Measurements from ENCODE around the gene IGFBP7. TPM values are rescaled to one million over a fixed set of nuclear protein-coding genes. Genes with fewer than 3 reads are reported as not detected.
A peak's percentile ranks its signal among the peaks of the same experiment; 100 is the strongest.

Gene IGFBP7
- total RNA-seq, 1 experiment from 2014 or later = 1,151 TPM

DNA sequence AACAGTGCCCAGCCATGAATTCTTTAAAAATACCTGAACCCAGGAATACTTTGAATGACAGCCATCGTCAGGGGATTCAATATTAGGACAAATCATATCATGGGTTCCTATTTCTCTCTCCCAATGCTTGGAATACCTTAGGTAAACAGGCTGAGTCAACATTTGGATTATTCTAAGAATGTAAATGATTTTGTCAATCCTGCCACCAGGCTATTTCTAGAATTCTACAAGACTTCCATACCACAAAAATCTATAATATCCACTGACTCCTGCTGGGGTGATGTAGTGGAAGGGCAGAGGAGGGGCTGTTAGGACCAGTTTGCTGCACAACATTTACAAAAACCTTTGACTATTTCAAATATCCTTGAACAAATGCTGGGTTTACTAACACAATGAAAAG is 65.2 kb downstream of the IGFBP7 start:
- peak in 1 of 2 experiments; percentile 76 for DNase-seq (ENCODE audit: low read depth in 1 of 2, low spot score in 2 of 2)
- Histone ChIP-seq H3K4me1 (replicated peaks) (peaks cover 67% of the 10 kb centered on the region), H3K27me3 (replicated peaks) (no peaks in the 10 kb centered on the region), H3K9me3 (replicated peaks) (no peaks in the 10 kb centered on the region), H3K4me3 (no peak overlapping the region), H3K36me3 (peaks cover 37% of the 10 kb centered on the region), H3K27ac (peak overlapping the region; percentile 55)

DNA sequence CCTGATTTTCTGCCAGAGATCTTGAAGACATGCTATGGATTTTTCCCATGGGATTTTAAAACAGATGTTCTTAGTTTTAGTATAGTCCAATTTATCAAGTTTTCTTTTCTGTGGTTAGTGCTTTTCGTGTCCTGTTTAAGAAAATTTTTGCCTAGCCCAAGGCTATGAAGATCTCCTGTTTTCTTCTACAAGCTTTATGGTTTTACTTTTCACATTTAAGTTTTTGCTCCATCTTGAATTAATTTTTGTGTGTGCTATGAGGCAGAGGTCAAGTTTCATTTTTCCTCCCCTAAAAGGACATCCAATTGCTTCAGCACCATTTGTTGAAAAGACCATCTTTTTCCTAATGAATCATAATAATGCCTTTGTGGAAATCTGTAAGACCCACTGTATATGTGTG is 65.9 kb downstream of the IGFBP7 start:
- Histone ChIP-seq H3K4me1 (replicated peaks) (peaks cover 62% of the 10 kb centered on the region), H3K27me3 (replicated peaks) (no peaks in the 10 kb centered on the region), H3K36me3 (peaks cover 35% of the 10 kb centered on the region), H3K4me3 (no peak overlapping the region), H3K27ac (peak overlapping the region; percentile 55), H3K9me3 (replicated peaks) (no peaks in the 10 kb centered on the region)
- no peak for DNase-seq (ENCODE audit: low read depth in 1 of 2, low spot score in 2 of 2)

- DNase-seq (ENCODE audit: low read depth in 1 of 2, low spot score in 2 of 2) = peak in 1 of 2 experiments; percentile 74
- H3K4me1 ChIP-seq (replicated peaks) = peaks cover 58% of the 10 kb centered on the region
Measured at GRCh38 chr4:57043347-57044251, 66.6 kb downstream of the IGFBP7 start.

DNA sequence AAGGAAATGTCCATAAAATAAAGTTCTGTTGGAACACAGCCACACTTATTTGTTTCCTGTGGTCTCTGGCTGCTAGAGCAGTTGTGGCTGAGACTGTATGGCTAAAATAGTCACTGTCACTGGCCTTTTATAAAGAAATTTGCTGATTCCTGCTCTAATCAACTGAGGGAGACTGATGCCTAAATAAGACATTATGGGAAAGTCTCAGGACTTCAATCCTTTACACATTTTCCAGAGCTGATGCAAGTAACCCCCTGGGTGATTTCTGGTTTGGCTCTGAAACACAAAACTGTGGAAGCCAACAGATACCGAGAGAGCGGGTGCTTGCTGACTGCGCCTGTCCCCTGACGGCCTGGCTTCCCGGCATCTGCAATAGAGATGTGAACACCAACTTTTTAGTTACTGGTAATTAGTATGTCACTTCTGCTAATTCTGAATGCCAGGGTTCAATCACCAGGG is 67.4 kb downstream of the IGFBP7 start:
- H3K4me3 ChIP-seq = no peak overlapping the region
- no peaks in the 10 kb centered on the region for H3K9me3 ChIP-seq (replicated peaks)
- H3K36me3 ChIP-seq = peaks cover 48% of the 10 kb centered on the region
- H3K27me3 ChIP-seq (replicated peaks) = no peaks in the 10 kb centered on the region
- DNase-seq (ENCODE audit: low read depth in 1 of 2, low spot score in 2 of 2) = no peak
- no peak overlapping the region for H3K27ac ChIP-seq
- peaks cover 50% of the 10 kb centered on the region for H3K4me1 ChIP-seq (replicated peaks)

More at GRCh38 chr4:57043347-57044251, 66.6 kb downstream of the IGFBP7 start:
- H3K36me3 ChIP-seq = peaks cover 39% of the 10 kb centered on the region
- H3K4me3 ChIP-seq = no peak overlapping the region
- H3K27ac ChIP-seq = peak overlapping the region; percentile 55
- no peaks in the 10 kb centered on the region for H3K27me3 ChIP-seq (replicated peaks)
- H3K9me3 ChIP-seq (replicated peaks) = no peaks in the 10 kb centered on the region

DNA sequence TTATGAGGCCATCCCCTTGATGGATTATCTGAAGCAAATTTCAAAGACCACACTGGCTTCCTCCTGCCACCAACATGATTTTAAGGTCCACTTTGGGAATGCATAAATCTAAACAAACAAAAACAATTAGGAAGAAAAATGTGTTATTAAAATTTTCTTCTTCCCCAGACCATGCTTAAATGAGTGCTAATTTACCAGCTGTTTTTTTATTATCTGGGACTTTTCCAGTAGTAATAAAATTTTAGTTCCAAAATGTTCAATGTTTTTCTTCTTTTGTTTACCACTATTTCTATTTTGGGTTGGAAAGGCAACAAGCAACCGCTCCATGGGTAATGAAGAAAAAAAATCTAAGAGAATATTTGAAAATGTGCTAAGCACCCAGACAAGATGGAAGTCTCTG is 69.2 kb downstream of the IGFBP7 start:
- H3K4me3 ChIP-seq = no peak overlapping the region
- H3K36me3 ChIP-seq = peaks cover 57% of the 10 kb centered on the region
- H3K27me3 ChIP-seq (replicated peaks) = no peaks in the 10 kb centered on the region
- H3K27ac ChIP-seq = no peak overlapping the region
- H3K4me1 ChIP-seq (replicated peaks) = peaks cover 38% of the 10 kb centered on the region
- no peaks in the 10 kb centered on the region for H3K9me3 ChIP-seq (replicated peaks)
- no peak for DNase-seq (ENCODE audit: low read depth in 1 of 2, low spot score in 2 of 2)

DNA sequence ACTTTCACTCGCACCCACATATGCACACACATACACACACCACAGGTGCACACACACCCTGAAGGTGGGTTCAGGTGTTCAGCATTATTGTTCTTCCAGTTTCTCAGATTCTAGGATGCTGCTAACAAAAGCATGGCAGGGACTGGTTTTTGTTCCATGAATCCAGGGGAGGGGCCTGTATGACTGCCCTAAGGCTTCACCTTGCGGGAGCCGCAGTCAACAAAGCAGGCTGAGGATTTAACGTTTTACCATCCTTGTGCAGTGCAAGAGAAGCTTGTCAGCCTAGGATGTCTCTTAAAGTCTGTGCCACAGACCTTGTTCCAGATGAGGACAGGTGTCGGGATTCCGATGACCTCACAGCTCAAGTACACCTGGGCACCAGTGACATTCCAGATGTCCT is 69.7 kb downstream of the IGFBP7 start:
- Histone ChIP-seq H3K9me3 (replicated peaks) (no peaks in the 10 kb centered on the region), H3K27me3 (replicated peaks) (no peaks in the 10 kb centered on the region), H3K4me1 (replicated peaks) (peaks cover 33% of the 10 kb centered on the region), H3K4me3 (no peak overlapping the region), H3K36me3 (peaks cover 62% of the 10 kb centered on the region), H3K27ac (no peak overlapping the region)
- DNase-seq (ENCODE audit: low read depth in 1 of 2, low spot score in 2 of 2) = no peak

DNA sequence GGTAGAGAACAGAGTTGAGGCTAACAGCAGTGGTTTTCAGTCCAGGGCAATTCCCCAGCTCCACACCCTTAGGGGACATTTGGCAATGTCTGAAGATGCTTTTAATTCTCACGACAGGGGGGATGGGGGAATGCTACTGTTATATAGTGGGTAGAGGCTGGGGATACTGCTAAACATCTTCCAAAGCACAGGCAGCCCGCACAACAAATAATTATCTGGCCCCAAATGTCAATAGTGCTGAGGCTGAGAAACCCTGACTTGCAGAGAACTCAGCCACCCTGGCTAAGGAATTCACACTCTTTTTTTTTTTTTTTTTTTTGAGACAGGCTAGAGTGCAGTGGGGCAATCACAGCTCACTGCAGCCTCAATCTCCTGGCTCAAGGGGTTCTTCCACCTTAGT is 70.8 kb downstream of the IGFBP7 start:
- H3K9me3 ChIP-seq (replicated peaks) = no peaks in the 10 kb centered on the region
- no peak overlapping the region; the same call in 1 of the 2 replicates for H3K27ac ChIP-seq
- H3K4me3 ChIP-seq = no peak overlapping the region
- H3K36me3 ChIP-seq = peaks cover 70% of the 10 kb centered on the region
- H3K4me1 ChIP-seq (replicated peaks) = peaks cover 22% of the 10 kb centered on the region
- no peak for DNase-seq (ENCODE audit: low read depth in 1 of 2, low spot score in 2 of 2)
- H3K27me3 ChIP-seq (replicated peaks) = no peaks in the 10 kb centered on the region

GRCh38 chr4:57037982-57038604 is 72.1 kb downstream of the IGFBP7 start:
- Histone ChIP-seq H3K36me3 (peaks cover 76% of the 10 kb centered on the region), H3K27ac (no peak overlapping the region), H3K4me1 (replicated peaks) (peaks cover 9% of the 10 kb centered on the region), H3K9me3 (replicated peaks) (no peaks in the 10 kb centered on the region), H3K27me3 (replicated peaks) (no peaks in the 10 kb centered on the region), H3K4me3 (no peak overlapping the region)
- DNase-seq (ENCODE audit: low read depth in 1 of 2, low spot score in 2 of 2) = peak; percentile 56 to 69

DNA sequence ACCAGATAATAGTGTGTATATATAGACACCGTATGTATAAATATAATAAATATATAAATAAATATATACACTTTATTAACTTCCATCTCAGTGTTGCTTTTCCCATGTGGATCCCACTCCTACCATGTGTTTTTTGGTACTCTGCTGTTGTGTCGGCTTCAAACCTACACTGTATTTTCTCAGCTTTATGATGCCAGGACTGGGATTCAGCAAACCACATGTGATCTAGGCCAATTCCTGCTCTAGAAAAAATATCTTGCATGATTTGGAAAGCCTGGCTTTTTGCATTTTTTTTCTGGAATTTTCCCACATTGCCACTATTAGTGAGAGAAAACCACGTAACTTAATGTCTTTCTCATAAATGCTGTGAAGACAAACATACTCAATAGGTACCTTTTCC is 75.7 kb downstream of the IGFBP7 start:
- H3K4me1 ChIP-seq (replicated peaks) = peaks cover 12% of the 10 kb centered on the region
- DNase-seq (ENCODE audit: low read depth in 1 of 2, low spot score in 2 of 2) = no peak
- no peaks in the 10 kb centered on the region for H3K27me3 ChIP-seq (replicated peaks)

DNA sequence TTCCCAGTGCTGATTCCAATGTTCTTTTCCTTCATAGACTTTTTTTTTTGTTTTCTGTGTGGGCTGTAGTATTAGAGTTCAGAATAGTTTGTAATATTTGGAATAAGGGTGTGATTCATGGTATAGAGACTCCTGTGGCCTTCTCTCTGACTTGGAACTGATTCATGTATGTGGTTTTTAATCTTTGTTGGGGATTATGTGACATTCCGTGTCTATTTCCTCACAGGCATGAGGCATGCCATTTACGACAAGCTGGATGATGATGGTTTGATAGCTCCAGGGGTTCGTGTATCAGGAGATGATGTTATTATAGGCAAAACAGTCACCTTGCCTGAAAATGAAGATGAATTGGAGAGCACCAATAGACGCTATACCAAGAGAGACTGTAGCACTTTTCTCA is 87.1 kb downstream of the IGFBP7 start:
- H3K9me3 ChIP-seq (replicated peaks) = no peaks in the 10 kb centered on the region
- DNase-seq (ENCODE audit: low read depth in 1 of 2, low spot score in 2 of 2) = peak; percentile 57 to 76
- H3K4me1 ChIP-seq (replicated peaks) = peaks cover 36% of the 10 kb centered on the region
- no peak overlapping the region for H3K4me3 ChIP-seq
- H3K36me3 ChIP-seq = peaks cover 94% of the 10 kb centered on the region
- H3K27me3 ChIP-seq (replicated peaks) = no peaks in the 10 kb centered on the region
- peak overlapping the region; percentile 14 for H3K27ac ChIP-seq

More for the DNA sequence above, 75.7 kb downstream of the IGFBP7 start:
- Histone ChIP-seq H3K27ac (no peak overlapping the region), H3K36me3 (peaks cover 84% of the 10 kb centered on the region), H3K9me3 (replicated peaks) (no peaks in the 10 kb centered on the region), H3K4me3 (no peak overlapping the region)

DNA sequence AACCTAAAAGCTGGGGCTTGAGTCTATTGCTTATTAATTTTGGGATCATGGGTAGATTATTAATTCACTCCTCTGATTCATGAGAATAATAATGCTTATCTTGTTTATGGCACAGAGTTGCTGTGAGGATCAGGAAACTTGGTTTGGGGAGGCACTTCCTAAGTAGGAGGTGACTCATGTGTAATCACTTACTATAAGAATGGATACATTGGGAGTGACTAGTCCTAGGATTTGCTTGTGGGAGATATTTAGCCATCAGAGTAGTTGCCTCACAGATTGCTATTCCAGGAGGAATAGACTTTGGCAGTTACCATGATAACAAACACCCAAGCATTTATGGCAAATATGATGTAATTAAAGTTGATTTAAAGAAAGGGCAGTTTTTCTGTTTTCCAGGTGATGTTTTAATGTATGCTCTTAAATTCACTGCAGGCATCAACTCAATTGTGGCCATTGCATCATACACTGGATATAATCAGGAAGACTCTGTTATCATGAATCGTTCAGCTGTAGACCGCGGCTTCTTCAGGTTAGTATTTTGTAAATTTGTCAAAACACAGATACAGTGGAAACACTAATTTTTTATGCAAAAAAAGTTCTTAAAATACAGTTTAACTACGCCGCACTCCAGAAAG is 89.6 kb downstream of the IGFBP7 start:
- no peak overlapping the region for H3K27ac ChIP-seq
- H3K4me3 ChIP-seq = no peak overlapping the region

GRCh38 chr4:57018980-57019379 is 91.2 kb downstream of the IGFBP7 start:
- Histone ChIP-seq H3K27ac (no peak overlapping the region), H3K9me3 (replicated peaks) (no peaks in the 10 kb centered on the region), H3K4me3 (no peak overlapping the region), H3K4me1 (replicated peaks) (peaks cover 36% of the 10 kb centered on the region), H3K36me3 (peaks cover 86% of the 10 kb centered on the region), H3K27me3 (replicated peaks) (no peaks in the 10 kb centered on the region)
- DNase-seq (ENCODE audit: low read depth in 1 of 2, low spot score in 2 of 2) = no peak

More for the DNA sequence above, 89.6 kb downstream of the IGFBP7 start:
- no peaks in the 10 kb centered on the region for H3K27me3 ChIP-seq (replicated peaks)
- DNase-seq (ENCODE audit: low read depth in 1 of 2, low spot score in 2 of 2) = peak in 1 of 2 experiments; percentile 48
- H3K36me3 ChIP-seq = peaks cover 91% of the 10 kb centered on the region
- no peaks in the 10 kb centered on the region for H3K9me3 ChIP-seq (replicated peaks)
- H3K4me1 ChIP-seq (replicated peaks) = peaks cover 36% of the 10 kb centered on the region

- Histone ChIP-seq H3K36me3 (peaks cover 86% of the 10 kb centered on the region), H3K27me3 (replicated peaks) (no peaks in the 10 kb centered on the region), H3K27ac (no peak overlapping the region), H3K9me3 (replicated peaks) (no peaks in the 10 kb centered on the region), H3K4me1 (replicated peaks) (no peaks in the 10 kb centered on the region), H3K4me3 (no peak overlapping the region)
- DNase-seq (ENCODE audit: low read depth in 1 of 2, low spot score in 2 of 2) = no peak
Measured at GRCh38 chr4:57013543-57014120, 96.6 kb downstream of the IGFBP7 start.

Measured in SJSA1 (cell line).